Activated CD8-positive, alpha-beta T cell treated with anti-CD3 and anti-CD28 coated beads for 36 hours (primary cell): ENCODE results near the gene EXD1. TPM values are rescaled to one million over a fixed set of nuclear protein-coding genes. Genes with fewer than 3 reads are reported as not detected.

Source experiments
- ATAC-seq: fragments of 200-7000 bp; cut with Tn5 transposase; one replicate; pipeline ENCODE4 v1.10.0; 2021; ENCODE audit warnings: mild to moderate bottlenecking, moderate library complexity
- CTCF ChIA-PET: fragments of 350-600 bp; sonication (Branson Sonifier 250); formaldehyde crosslinking; loops from one replicate; lab custom pipeline; 2021; ENCODE audit warnings: antibody characterized with exemption; lab: Charles Lee
- POLR2A ChIA-PET: fragments of 350-600 bp; sonication (Branson Sonifier 250); formaldehyde crosslinking; loops from one replicate; lab custom pipeline; 2021; ENCODE audit warnings: antibody characterized with exemption; lab: Charles Lee
- DNase-seq: peaks from one replicate; pipeline ENCODE4 v3.0.0-alpha.2; 2020
- H3K27ac Mint-ChIP-seq: one replicate; pipeline ENCODE4 v1.8.0; 2021; ENCODE audit warnings: mild to moderate bottlenecking, mixed read lengths
- H3K27me3 Mint-ChIP-seq: one replicate; pipeline ENCODE4 v1.8.0; 2021; ENCODE audit warnings: mixed read lengths
- H3K36me3 Mint-ChIP-seq: one replicate; pipeline ENCODE4 v1.8.0; 2021; ENCODE audit warnings: low read depth, mixed read lengths
- H3K4me1 Mint-ChIP-seq: one replicate; pipeline ENCODE4 v1.8.0; 2021; ENCODE audit warnings: low read depth, mixed read lengths
- H3K4me3 Mint-ChIP-seq: one replicate; pipeline ENCODE4 v1.8.0; 2021; ENCODE audit warnings: mild to moderate bottlenecking, moderate library complexity, mixed read lengths
- H3K9me3 Mint-ChIP-seq: one replicate; pipeline ENCODE4 v1.8.0; 2021; ENCODE audit warnings: mixed read lengths
- CTCF ChIP-seq: fragments of 200-600 bp; IDR thresholded peaks from one replicate; pipeline ENCODE4 v1.8.0; 2022; ENCODE audit warnings: antibody characterized with exemption, mild to moderate bottlenecking
- intact Hi-C: fragments of 100-400 bp; cut with micrococcal nuclease; formaldehyde crosslinking; loops from one replicate; pipeline ENCODE4 v1.10.0; 2022
- total RNA-seq, 2 experiments: library from RNA; stranded (reverse); gene quantifications; one replicate each; pipeline ENCODE4 v1.2.3, GENCODE V29; 2021

The EXD1 gene
- total RNA-seq, 2 experiments from 2014 or later, result not detected

GRCh38 chr15:41215708-41216107 is 14.8 kb downstream of the EXD1 start:
- no peak for ATAC-seq
- intact Hi-C loops, result no loop called here
- no peaks in the 10 kb centered on the region for H3K4me1 Mint-ChIP-seq
- POLR2A ChIA-PET, result interaction anchor here (0.6 kb wide), 1 partner anchor 624 kb away, joined by 3 read pairs; no protein-coding TSS in a partner anchor
- H3K27ac Mint-ChIP-seq, result no peak overlapping the region
- H3K27me3 Mint-ChIP-seq, result peaks cover 9% of the 10 kb centered on the region
- no peak for DNase-seq
- no peak for TF ChIP-seq CTCF
- H3K36me3 Mint-ChIP-seq, result no peaks in the 10 kb centered on the region
- H3K9me3 Mint-ChIP-seq, result no peaks in the 10 kb centered on the region
- CTCF ChIA-PET, result interaction anchor here (1.1 kb wide), 1 partner anchor 521 kb away, joined by 3 read pairs; the partner anchor contains the start of gene RAD51
- H3K4me3 Mint-ChIP-seq, result no peak overlapping the region

- Mint-ChIP-seq H3K9me3 (no peaks in the 10 kb centered on the region), H3K36me3 (no peaks in the 10 kb centered on the region), H3K4me1 (no peaks in the 10 kb centered on the region), H3K4me3 (no peak overlapping the region), H3K27ac (no peak overlapping the region), H3K27me3 (peaks cover 3% of the 10 kb centered on the region)
- intact Hi-C loops, result no loop called here
- ATAC-seq (no peak), DNase-seq (no peak)
- TF ChIP-seq CTCF, result no peak
- CTCF ChIA-PET, result no interaction called here
- POLR2A ChIA-PET, result no interaction called here
Measured at GRCh38 chr15:41207687-41208448, 22.7 kb downstream of the EXD1 start.

GRCh38 chr15:41205315-41205714 is 25.2 kb downstream of the EXD1 start:
- intact Hi-C loops, result no loop called here

GRCh38 chr15:41203395-41203794 is 27.2 kb downstream of the EXD1 start:
- Mint-ChIP-seq H3K36me3 (no peaks in the 10 kb centered on the region), H3K4me1 (no peaks in the 10 kb centered on the region), H3K27ac (no peak overlapping the region), H3K4me3 (no peak overlapping the region), H3K9me3 (no peaks in the 10 kb centered on the region), H3K27me3 (peaks cover 1% of the 10 kb centered on the region)
- intact Hi-C loops, result no loop called here
- TF ChIP-seq CTCF, result no peak
- DNase-seq (no peak), ATAC-seq (no peak)
- ChIA-PET POLR2A (no interaction called here), CTCF (no interaction called here)

More at GRCh38 chr15:41205315-41205714, 25.2 kb downstream of the EXD1 start:
- Mint-ChIP-seq H3K9me3 (no peaks in the 10 kb centered on the region), H3K4me3 (no peak overlapping the region), H3K4me1 (no peaks in the 10 kb centered on the region), H3K27ac (no peak overlapping the region), H3K27me3 (peaks cover 1% of the 10 kb centered on the region), H3K36me3 (no peaks in the 10 kb centered on the region)
- DNase-seq, result no peak
- CTCF ChIA-PET, result no interaction called here
- POLR2A ChIA-PET, result no interaction called here
- no peak for TF ChIP-seq CTCF
- ATAC-seq, result no peak

DNA sequence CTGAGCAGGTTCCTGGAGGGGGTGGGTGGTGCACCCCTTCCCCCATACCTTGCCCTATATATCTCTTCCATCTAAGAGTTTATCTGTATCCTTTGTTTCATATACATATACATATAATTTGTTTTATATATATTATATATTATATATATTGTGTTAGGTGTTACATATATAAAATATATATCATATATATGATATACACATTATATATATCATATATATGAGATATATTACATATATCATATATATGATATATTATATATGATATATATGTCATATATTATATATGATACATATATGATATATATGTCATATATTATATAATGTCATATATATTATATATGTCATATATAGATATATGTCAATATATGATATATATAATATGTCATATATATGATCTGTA is 31.1 kb downstream of the EXD1 start:
- Mint-ChIP-seq H3K9me3 (no peaks in the 10 kb centered on the region), H3K27ac (no peak overlapping the region), H3K4me3 (no peak overlapping the region), H3K27me3 (peaks cover 1% of the 10 kb centered on the region), H3K4me1 (no peaks in the 10 kb centered on the region), H3K36me3 (no peaks in the 10 kb centered on the region)
- ATAC-seq (no peak), DNase-seq (no peak)
- TF ChIP-seq CTCF, result no peak
- ChIA-PET CTCF (no interaction called here), POLR2A (interaction anchor here (1.4 kb wide), 1 partner anchor 247 kb away, joined by 3 read pairs; no protein-coding TSS in a partner anchor)
- intact Hi-C loops, result no loop called here
